Measurements from ENCODE around the gene JMJD6.

DNA sequence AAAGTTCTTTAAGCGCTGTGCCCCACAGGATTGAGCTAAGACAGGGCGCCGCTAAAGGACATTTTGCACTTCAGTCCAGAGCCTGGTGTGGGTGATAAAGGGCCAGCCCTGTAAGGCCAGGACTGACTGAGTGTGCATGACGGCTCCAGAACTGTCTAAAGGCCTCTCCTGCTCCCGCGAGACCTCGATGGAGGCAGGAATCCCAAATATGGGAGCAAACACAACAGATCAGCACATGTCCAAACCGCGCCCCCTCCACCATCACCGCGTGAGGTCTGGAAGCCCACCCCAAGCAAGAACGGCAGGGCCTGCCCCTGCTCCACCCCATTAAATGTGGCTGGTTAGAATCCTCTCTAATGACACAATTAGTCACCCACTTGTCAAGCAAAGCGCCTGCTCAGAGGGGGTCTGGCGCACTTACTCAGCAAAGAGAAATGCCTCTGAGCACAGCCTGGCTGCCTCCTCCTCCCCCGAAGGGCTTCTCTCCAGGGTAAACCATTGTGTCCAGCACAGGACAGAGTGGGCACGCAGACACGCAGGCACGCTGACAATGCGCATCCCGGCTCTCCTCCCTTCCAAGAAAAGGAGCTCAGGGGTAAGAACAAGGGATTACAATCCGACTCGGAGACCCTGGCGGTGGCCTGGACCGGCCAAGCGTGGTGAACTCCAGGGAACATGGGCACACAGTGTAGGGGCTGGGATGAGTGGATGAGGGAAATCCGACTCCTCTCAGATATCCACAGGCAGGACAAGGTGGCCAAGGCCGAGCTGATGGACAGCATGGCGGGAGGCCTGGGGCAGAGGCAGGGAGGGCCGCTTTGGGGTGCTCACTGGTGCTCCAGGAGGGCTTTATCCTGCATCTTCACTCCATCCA is 17.1 kb downstream of the JMJD6 start:
- TF ChIP-seq EP300 (IDR thresholded peaks at IDR 0.05) (no peak), POLR2A (IDR thresholded peaks at IDR 0.05) (no peak), POLR2AphosphoS5 (IDR thresholded peaks at IDR 0.05) (peak; percentile 46 to 79 (median 64))
- TF ChIP-seq, protein P1, sequence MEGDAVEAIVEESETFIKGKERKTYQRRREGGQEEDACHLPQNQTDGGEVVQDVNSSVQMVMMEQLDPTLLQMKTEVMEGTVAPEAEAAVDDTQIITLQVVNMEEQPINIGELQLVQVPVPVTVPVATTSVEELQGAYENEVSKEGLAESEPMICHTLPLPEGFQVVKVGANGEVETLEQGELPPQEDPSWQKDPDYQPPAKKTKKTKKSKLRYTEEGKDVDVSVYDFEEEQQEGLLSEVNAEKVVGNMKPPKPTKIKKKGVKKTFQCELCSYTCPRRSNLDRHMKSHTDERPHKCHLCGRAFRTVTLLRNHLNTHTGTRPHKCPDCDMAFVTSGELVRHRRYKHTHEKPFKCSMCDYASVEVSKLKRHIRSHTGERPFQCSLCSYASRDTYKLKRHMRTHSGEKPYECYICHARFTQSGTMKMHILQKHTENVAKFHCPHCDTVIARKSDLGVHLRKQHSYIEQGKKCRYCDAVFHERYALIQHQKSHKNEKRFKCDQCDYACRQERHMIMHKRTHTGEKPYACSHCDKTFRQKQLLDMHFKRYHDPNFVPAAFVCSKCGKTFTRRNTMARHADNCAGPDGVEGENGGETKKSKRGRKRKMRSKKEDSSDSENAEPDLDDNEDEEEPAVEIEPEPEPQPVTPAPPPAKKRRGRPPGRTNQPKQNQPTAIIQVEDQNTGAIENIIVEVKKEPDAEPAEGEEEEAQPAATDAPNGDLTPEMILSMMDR (IDR thresholded peaks at IDR 0.05), result no peak
